ENCODE measurements around the gene DNAI2. TPM values are rescaled to one million over a fixed set of nuclear protein-coding genes. Genes with fewer than 3 reads are reported as not detected.

Gene DNAI2
- total and polyA plus RNA-seq, 9 of the 15 experiments (the other 6 are each of a cell fraction or from before 2014, with no cell fraction given): not detected

DNA sequence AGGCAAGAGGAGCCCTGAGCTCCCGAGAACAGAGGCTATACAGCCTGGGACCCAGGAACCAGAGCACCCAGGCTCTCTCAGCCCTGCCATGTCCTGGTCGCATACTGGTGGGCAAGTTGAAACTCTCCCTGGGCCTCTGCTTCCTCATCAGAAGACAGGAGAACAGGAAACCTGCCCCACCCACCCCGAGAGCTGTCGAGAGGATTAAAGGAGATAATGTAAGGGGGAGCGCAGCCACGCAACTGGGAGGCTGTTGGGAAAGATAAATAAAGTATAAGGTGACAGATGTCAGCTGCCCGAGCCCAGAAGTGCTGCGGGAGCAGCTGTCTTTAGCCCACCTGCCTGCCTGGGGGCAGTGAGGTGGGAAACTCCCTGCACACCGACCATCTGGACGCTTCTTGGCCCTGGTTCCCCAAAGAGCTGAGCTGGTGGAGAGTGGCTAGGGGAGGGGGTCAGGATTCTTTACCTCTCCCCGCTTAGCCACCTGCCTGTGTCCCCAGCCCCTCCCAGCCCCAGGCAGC, 58.8 kb downstream of the DNAI2 start (continued):
- TF ChIP-seq ZNF146 (CRISPR knock-in tag; IDR thresholded peaks at IDR 0.05; ENCODE audit: unreplicated experiment): no peak
- TF ChIP-seq, protein P1, sequence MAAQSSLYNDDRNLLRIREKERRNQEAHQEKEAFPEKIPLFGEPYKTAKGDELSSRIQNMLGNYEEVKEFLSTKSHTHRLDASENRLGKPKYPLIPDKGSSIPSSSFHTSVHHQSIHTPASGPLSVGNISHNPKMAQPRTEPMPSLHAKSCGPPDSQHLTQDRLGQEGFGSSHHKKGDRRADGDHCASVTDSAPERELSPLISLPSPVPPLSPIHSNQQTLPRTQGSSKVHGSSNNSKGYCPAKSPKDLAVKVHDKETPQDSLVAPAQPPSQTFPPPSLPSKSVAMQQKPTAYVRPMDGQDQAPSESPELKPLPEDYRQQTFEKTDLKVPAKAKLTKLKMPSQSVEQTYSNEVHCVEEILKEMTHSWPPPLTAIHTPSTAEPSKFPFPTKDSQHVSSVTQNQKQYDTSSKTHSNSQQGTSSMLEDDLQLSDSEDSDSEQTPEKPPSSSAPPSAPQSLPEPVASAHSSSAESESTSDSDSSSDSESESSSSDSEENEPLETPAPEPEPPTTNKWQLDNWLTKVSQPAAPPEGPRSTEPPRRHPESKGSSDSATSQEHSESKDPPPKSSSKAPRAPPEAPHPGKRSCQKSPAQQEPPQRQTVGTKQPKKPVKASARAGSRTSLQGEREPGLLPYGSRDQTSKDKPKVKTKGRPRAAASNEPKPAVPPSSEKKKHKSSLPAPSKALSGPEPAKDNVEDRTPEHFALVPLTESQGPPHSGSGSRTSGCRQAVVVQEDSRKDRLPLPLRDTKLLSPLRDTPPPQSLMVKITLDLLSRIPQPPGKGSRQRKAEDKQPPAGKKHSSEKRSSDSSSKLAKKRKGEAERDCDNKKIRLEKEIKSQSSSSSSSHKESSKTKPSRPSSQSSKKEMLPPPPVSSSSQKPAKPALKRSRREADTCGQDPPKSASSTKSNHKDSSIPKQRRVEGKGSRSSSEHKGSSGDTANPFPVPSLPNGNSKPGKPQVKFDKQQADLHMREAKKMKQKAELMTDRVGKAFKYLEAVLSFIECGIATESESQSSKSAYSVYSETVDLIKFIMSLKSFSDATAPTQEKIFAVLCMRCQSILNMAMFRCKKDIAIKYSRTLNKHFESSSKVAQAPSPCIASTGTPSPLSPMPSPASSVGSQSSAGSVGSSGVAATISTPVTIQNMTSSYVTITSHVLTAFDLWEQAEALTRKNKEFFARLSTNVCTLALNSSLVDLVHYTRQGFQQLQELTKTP (IDR thresholded peaks at IDR 0.05; ENCODE audit: low read depth in 1 of 2, partially characterized antibody in 2 of 2): peak in 1 of 2 experiments; percentile 67
- no peak for TF ChIP-seq POLR2H (tag; IDR thresholded peaks at IDR 0.05; ENCODE audit: low read depth)
- peak; percentile 89 for TF ChIP-seq NFIC (IDR thresholded peaks at IDR 0.05)
- TF ChIP-seq MIER1 (IDR thresholded peaks at IDR 0.05; ENCODE audit: low read depth): peak; percentile 77; the same call in 1 of the 2 replicates
- TF ChIP-seq RFX1 (IDR thresholded peaks at IDR 0.05): no peak
- TF ChIP-seq ZNF354B (CRISPR knock-in tag; IDR thresholded peaks at IDR 0.05): no peak
- TF ChIP-seq, protein P2, sequence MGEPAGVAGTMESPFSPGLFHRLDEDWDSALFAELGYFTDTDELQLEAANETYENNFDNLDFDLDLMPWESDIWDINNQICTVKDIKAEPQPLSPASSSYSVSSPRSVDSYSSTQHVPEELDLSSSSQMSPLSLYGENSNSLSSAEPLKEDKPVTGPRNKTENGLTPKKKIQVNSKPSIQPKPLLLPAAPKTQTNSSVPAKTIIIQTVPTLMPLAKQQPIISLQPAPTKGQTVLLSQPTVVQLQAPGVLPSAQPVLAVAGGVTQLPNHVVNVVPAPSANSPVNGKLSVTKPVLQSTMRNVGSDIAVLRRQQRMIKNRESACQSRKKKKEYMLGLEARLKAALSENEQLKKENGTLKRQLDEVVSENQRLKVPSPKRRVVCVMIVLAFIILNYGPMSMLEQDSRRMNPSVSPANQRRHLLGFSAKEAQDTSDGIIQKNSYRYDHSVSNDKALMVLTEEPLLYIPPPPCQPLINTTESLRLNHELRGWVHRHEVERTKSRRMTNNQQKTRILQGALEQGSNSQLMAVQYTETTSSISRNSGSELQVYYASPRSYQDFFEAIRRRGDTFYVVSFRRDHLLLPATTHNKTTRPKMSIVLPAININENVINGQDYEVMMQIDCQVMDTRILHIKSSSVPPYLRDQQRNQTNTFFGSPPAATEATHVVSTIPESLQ (CRISPR knock-in tag; IDR thresholded peaks at IDR 0.05): no peak
- TF ChIP-seq JUNB (CRISPR knock-in tag; conservative IDR thresholded peaks at IDR 0.05): no peak
- no peak for TF ChIP-seq ZNF507 (tag; conservative IDR thresholded peaks at IDR 0.05)
- TF ChIP-seq NFYB (IDR thresholded peaks at IDR 0.05; ENCODE audit: extremely low read depth, insufficient read length): no peak
- no peak for TF ChIP-seq ZNF57 (CRISPR knock-in tag; IDR thresholded peaks at IDR 0.05)
- TF ChIP-seq, protein P3, sequence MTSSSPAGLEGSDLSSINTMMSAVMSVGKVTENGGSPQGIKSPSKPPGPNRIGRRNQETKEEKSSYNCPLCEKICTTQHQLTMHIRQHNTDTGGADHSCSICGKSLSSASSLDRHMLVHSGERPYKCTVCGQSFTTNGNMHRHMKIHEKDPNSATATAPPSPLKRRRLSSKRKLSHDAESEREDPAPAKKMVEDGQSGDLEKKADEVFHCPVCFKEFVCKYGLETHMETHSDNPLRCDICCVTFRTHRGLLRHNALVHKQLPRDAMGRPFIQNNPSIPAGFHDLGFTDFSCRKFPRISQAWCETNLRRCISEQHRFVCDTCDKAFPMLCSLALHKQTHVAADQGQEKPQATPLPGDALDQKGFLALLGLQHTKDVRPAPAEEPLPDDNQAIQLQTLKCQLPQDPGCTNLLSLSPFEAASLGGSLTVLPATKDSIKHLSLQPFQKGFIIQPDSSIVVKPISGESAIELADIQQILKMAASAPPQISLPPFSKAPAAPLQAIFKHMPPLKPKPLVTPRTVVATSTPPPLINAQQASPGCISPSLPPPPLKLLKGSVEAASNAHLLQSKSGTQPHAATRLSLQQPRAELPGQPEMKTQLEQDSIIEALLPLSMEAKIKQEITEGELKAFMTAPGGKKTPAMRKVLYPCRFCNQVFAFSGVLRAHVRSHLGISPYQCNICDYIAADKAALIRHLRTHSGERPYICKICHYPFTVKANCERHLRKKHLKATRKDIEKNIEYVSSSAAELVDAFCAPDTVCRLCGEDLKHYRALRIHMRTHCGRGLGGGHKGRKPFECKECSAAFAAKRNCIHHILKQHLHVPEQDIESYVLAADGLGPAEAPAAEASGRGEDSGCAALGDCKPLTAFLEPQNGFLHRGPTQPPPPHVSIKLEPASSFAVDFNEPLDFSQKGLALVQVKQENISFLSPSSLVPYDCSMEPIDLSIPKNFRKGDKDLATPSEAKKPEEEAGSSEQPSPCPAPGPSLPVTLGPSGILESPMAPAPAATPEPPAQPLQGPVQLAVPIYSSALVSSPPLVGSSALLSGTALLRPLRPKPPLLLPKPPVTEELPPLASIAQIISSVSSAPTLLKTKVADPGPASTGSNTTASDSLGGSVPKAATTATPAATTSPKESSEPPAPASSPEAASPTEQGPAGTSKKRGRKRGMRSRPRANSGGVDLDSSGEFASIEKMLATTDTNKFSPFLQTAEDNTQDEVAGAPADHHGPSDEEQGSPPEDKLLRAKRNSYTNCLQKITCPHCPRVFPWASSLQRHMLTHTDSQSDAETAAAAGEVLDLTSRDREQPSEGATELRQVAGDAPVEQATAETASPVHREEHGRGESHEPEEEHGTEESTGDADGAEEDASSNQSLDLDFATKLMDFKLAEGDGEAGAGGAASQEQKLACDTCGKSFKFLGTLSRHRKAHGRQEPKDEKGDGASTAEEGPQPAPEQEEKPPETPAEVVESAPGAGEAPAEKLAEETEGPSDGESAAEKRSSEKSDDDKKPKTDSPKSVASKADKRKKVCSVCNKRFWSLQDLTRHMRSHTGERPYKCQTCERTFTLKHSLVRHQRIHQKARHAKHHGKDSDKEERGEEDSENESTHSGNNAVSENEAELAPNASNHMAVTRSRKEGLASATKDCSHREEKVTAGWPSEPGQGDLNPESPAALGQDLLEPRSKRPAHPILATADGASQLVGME (CRISPR knock-in tag; IDR thresholded peaks at IDR 0.05): no peak
- 0 out of 2 replicates have a peak, but pooled peaks have one; percentile 25 for TF ChIP-seq SPI1 (IDR thresholded peaks at IDR 0.05; ENCODE audit: borderline replicate concordance, low read depth, low read length)
- TF ChIP-seq, protein P4, sequence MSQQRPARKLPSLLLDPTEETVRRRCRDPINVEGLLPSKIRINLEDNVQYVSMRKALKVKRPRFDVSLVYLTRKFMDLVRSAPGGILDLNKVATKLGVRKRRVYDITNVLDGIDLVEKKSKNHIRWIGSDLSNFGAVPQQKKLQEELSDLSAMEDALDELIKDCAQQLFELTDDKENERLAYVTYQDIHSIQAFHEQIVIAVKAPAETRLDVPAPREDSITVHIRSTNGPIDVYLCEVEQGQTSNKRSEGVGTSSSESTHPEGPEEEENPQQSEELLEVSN (IDR thresholded peaks at IDR 0.05; ENCODE audit: borderline replicate concordance in 1 of 2, extremely low read depth in 1 of 2, insufficient read depth in 1 of 2, insufficient read length in 1 of 2, low read depth in 1 of 2, low read length in 1 of 2, poor library complexity in 1 of 2, severe bottlenecking in 1 of 2): no peak

Measured in K562 (cell line).